T-helper 1 cell treated with Interleukin-12 subunit alpha and Interleukin-12 subunit beta and Interleukin-4 antibody, amounts not matched to agents 30 μg/mL and 1 μg/mL, for 36 hours (primary cell): ENCODE data around the gene CASZ1.

Experiments used
- H3K27ac Mint-ChIP-seq: one replicate; pipeline ENCODE4 v1.8.0; 2021; ENCODE audit warnings: mild to moderate bottlenecking, mixed read lengths
- H3K27me3 Mint-ChIP-seq: one replicate; pipeline ENCODE4 v1.8.0; 2021; ENCODE audit warnings: low read depth, mixed read lengths
- H3K36me3 Mint-ChIP-seq: one replicate; pipeline ENCODE4 v1.8.0; 2021; ENCODE audit warnings: low read depth, mixed read lengths
- H3K4me1 Mint-ChIP-seq: one replicate; pipeline ENCODE4 v1.8.0; 2021; ENCODE audit warnings: low read depth, mixed read lengths
- H3K4me3 Mint-ChIP-seq: one replicate; pipeline ENCODE4 v1.8.0; 2021; ENCODE audit warnings: mild to moderate bottlenecking, moderate library complexity, mixed read lengths
- H3K9me3 Mint-ChIP-seq: one replicate; pipeline ENCODE4 v1.8.0; 2021; ENCODE audit warnings: mixed read lengths

The CASZ1 gene

GRCh38 chr1:10617931-10618885 lies 178.2 kb downstream of the CASZ1 start:
- Mint-ChIP-seq H3K4me3 (no peak overlapping the region), H3K9me3 (no peaks in the 10 kb centered on the region), H3K4me1 (peaks cover 4% of the 10 kb centered on the region), H3K27ac (no peak overlapping the region), H3K27me3 (no peaks in the 10 kb centered on the region), H3K36me3 (no peaks in the 10 kb centered on the region)

- H3K36me3 Mint-ChIP-seq = no peaks in the 10 kb centered on the region
- H3K4me3 Mint-ChIP-seq = no peak overlapping the region
- H3K4me1 Mint-ChIP-seq = peaks cover 4% of the 10 kb centered on the region
- H3K27me3 Mint-ChIP-seq = no peaks in the 10 kb centered on the region
- H3K27ac Mint-ChIP-seq = no peak overlapping the region
- H3K9me3 Mint-ChIP-seq = no peaks in the 10 kb centered on the region
These were observed 179.1 kb downstream of the CASZ1 start for GRCh38 chr1:10617318-10617717.

- Mint-ChIP-seq H3K4me1 (peaks cover 4% of the 10 kb centered on the region), H3K4me3 (no peak overlapping the region), H3K27me3 (no peaks in the 10 kb centered on the region), H3K27ac (no peak overlapping the region), H3K9me3 (no peaks in the 10 kb centered on the region), H3K36me3 (no peaks in the 10 kb centered on the region)
These were observed 179.8 kb downstream of the CASZ1 start for GRCh38 chr1:10616696-10617095.

- Mint-ChIP-seq H3K4me3 (no peak overlapping the region), H3K27me3 (no peaks in the 10 kb centered on the region)
These were observed 180.3 kb downstream of the CASZ1 start for GRCh38 chr1:10615932-10616671.

GRCh38 chr1:10615332-10615731 lies 181.1 kb downstream of the CASZ1 start:
- Mint-ChIP-seq H3K27me3 (no peaks in the 10 kb centered on the region), H3K4me3 (no peak overlapping the region), H3K27ac (no peak overlapping the region), H3K9me3 (no peaks in the 10 kb centered on the region), H3K36me3 (no peaks in the 10 kb centered on the region), H3K4me1 (peaks cover 4% of the 10 kb centered on the region)

More at GRCh38 chr1:10615932-10616671, 180.3 kb downstream of the CASZ1 start:
- H3K27ac Mint-ChIP-seq = no peak overlapping the region
- no peaks in the 10 kb centered on the region for H3K36me3 Mint-ChIP-seq
- H3K9me3 Mint-ChIP-seq = no peaks in the 10 kb centered on the region
- H3K4me1 Mint-ChIP-seq = peaks cover 4% of the 10 kb centered on the region

GRCh38 chr1:10614377-10615225 lies 181.8 kb downstream of the CASZ1 start:
- Mint-ChIP-seq H3K27me3 (no peaks in the 10 kb centered on the region), H3K27ac (no peak overlapping the region), H3K36me3 (no peaks in the 10 kb centered on the region), H3K4me1 (peaks cover 4% of the 10 kb centered on the region), H3K4me3 (no peak overlapping the region), H3K9me3 (no peaks in the 10 kb centered on the region)

GRCh38 chr1:10613861-10614260 lies 182.6 kb downstream of the CASZ1 start:
- no peak overlapping the region for H3K4me3 Mint-ChIP-seq
- no peak overlapping the region for H3K27ac Mint-ChIP-seq
- H3K9me3 Mint-ChIP-seq = no peaks in the 10 kb centered on the region
- H3K4me1 Mint-ChIP-seq = peaks cover 4% of the 10 kb centered on the region
- H3K27me3 Mint-ChIP-seq = no peaks in the 10 kb centered on the region
- H3K36me3 Mint-ChIP-seq = no peaks in the 10 kb centered on the region

- no peaks in the 10 kb centered on the region for H3K36me3 Mint-ChIP-seq
- H3K27ac Mint-ChIP-seq = no peak overlapping the region
- no peak overlapping the region for H3K4me3 Mint-ChIP-seq
- no peaks in the 10 kb centered on the region for H3K9me3 Mint-ChIP-seq
- H3K27me3 Mint-ChIP-seq = no peaks in the 10 kb centered on the region
- peaks cover 4% of the 10 kb centered on the region for H3K4me1 Mint-ChIP-seq
These were observed 183.1 kb downstream of the CASZ1 start for GRCh38 chr1:10613340-10613739.

- Mint-ChIP-seq H3K27ac (no peak overlapping the region), H3K9me3 (no peaks in the 10 kb centered on the region), H3K4me3 (no peak overlapping the region), H3K4me1 (peaks cover 4% of the 10 kb centered on the region), H3K36me3 (no peaks in the 10 kb centered on the region), H3K27me3 (no peaks in the 10 kb centered on the region)
These were observed 183.8 kb downstream of the CASZ1 start for GRCh38 chr1:10612436-10613160.

- H3K27ac Mint-ChIP-seq = no peak overlapping the region
- no peaks in the 10 kb centered on the region for H3K27me3 Mint-ChIP-seq
- no peak overlapping the region for H3K4me3 Mint-ChIP-seq
- H3K9me3 Mint-ChIP-seq = no peaks in the 10 kb centered on the region
- no peaks in the 10 kb centered on the region for H3K36me3 Mint-ChIP-seq
- H3K4me1 Mint-ChIP-seq = peaks cover 4% of the 10 kb centered on the region
These were observed 185.4 kb downstream of the CASZ1 start for GRCh38 chr1:10610901-10611600.

GRCh38 chr1:10608690-10609089 lies 187.8 kb downstream of the CASZ1 start:
- Mint-ChIP-seq H3K4me3 (no peak overlapping the region), H3K36me3 (no peaks in the 10 kb centered on the region), H3K27ac (no peak overlapping the region), H3K4me1 (no peaks in the 10 kb centered on the region), H3K27me3 (no peaks in the 10 kb centered on the region), H3K9me3 (no peaks in the 10 kb centered on the region)

GRCh38 chr1:10607228-10607627 lies 189.2 kb downstream of the CASZ1 start:
- no peak overlapping the region for H3K4me3 Mint-ChIP-seq
- no peaks in the 10 kb centered on the region for H3K27me3 Mint-ChIP-seq
- H3K27ac Mint-ChIP-seq = no peak overlapping the region
- no peaks in the 10 kb centered on the region for H3K4me1 Mint-ChIP-seq
- peaks cover 1% of the 10 kb centered on the region for H3K36me3 Mint-ChIP-seq
- H3K9me3 Mint-ChIP-seq = no peaks in the 10 kb centered on the region

- H3K4me1 Mint-ChIP-seq = no peaks in the 10 kb centered on the region
- no peak overlapping the region for H3K27ac Mint-ChIP-seq
- peaks cover 3% of the 10 kb centered on the region for H3K36me3 Mint-ChIP-seq
- no peaks in the 10 kb centered on the region for H3K9me3 Mint-ChIP-seq
- H3K27me3 Mint-ChIP-seq = no peaks in the 10 kb centered on the region
- H3K4me3 Mint-ChIP-seq = no peak overlapping the region
These were observed 190.4 kb downstream of the CASZ1 start for GRCh38 chr1:10606064-10606463.
